Right lobe of liver (tissue), 4 donors: Measurements from ENCODE around the gene WBP1.
"Not testable (repeated sequence)": the region's sequence is repeated elsewhere in the genome, so short reads cannot be mapped to it uniquely, and the experiment has no call there.

ENCODE experiments used
- POLR2A ChIP-seq: fragments of 450-650 bp; IDR thresholded peaks from one replicate; pipeline ENCODE4 v1.6.1; 2017; ENCODE audit warnings: antibody characterized with exemption, mild to moderate bottlenecking
- TF ChIP-seq, protein P1 (sequence below), 4 donors: fragments of 200-600 bp in 3 of 4; fragments of 450-650 bp in 1 of 4; IDR thresholded peaks; one replicate each; pipeline versions ENCODE4 v1.5.1 to v1.8.0; 2016 to 2022; ENCODE audit warnings: antibody characterized with exemption in 4 of 4, mild to moderate bottlenecking in 2 of 4
- donor health status: DM: no; HTN: no; CAD: no.
- donor health status: DM: no; HTN: no; CAD: no.
- donor health status: DM: no; HTN: yes; CAD: no.

GRCh38 chr2:74470742-74471141 is 12.5 kb downstream of the WBP1 start:
- TF ChIP-seq, protein P1, sequence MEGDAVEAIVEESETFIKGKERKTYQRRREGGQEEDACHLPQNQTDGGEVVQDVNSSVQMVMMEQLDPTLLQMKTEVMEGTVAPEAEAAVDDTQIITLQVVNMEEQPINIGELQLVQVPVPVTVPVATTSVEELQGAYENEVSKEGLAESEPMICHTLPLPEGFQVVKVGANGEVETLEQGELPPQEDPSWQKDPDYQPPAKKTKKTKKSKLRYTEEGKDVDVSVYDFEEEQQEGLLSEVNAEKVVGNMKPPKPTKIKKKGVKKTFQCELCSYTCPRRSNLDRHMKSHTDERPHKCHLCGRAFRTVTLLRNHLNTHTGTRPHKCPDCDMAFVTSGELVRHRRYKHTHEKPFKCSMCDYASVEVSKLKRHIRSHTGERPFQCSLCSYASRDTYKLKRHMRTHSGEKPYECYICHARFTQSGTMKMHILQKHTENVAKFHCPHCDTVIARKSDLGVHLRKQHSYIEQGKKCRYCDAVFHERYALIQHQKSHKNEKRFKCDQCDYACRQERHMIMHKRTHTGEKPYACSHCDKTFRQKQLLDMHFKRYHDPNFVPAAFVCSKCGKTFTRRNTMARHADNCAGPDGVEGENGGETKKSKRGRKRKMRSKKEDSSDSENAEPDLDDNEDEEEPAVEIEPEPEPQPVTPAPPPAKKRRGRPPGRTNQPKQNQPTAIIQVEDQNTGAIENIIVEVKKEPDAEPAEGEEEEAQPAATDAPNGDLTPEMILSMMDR (IDR thresholded peaks at IDR 0.05) = not testable (repeated sequence)
- not testable (repeated sequence) for TF ChIP-seq POLR2A
